ENCODE measurements around the gene TMEM170B. TPM values are rescaled to one million over a fixed set of nuclear protein-coding genes. Genes with fewer than 3 reads are reported as not detected.

TMEM170B gene
- total RNA-seq, 1 donor from 2014 or later, result 3.9 TPM

DNA sequence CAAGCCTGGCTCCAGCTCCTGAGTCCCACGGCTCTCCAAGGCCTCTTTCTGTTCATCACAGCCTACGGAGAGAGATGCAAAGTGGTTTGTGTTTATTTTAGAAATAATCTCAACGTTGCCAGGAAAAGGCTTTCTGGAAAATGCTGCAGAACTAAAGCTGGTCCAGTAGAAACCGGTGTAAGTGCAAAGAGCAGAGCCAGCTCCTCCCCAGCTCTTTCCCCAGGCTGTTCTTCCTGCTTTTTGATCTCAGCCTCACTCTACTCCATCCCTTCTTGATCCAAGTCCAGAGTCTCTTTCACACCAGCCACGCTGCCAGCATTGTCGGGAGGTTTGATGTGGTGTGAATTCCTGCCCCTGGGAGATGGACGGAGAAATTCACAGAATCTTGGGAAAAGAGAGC is 69.8 kb downstream of the TMEM170B start:
- no peaks in the 10 kb centered on the region for H3K27me3 Mint-ChIP-seq (ENCODE audit: low read depth)
- peak overlapping the region; percentile 79 for H3K27ac Mint-ChIP-seq (ENCODE audit: unreplicated experiment)
- peak overlapping the region; percentile 4 for H3K4me3 Mint-ChIP-seq (ENCODE audit: unreplicated experiment)
- H3K9me3 Mint-ChIP-seq (ENCODE audit: low read depth), result no peaks in the 10 kb centered on the region
- H3K4me1 Mint-ChIP-seq (ENCODE audit: low read depth), result peaks cover 52% of the 10 kb centered on the region
- no peak for DNase-seq (ENCODE audit: low spot score)
- H3K36me3 Mint-ChIP-seq (ENCODE audit: low read depth), result no peaks in the 10 kb centered on the region
- TF ChIP-seq, protein P1, sequence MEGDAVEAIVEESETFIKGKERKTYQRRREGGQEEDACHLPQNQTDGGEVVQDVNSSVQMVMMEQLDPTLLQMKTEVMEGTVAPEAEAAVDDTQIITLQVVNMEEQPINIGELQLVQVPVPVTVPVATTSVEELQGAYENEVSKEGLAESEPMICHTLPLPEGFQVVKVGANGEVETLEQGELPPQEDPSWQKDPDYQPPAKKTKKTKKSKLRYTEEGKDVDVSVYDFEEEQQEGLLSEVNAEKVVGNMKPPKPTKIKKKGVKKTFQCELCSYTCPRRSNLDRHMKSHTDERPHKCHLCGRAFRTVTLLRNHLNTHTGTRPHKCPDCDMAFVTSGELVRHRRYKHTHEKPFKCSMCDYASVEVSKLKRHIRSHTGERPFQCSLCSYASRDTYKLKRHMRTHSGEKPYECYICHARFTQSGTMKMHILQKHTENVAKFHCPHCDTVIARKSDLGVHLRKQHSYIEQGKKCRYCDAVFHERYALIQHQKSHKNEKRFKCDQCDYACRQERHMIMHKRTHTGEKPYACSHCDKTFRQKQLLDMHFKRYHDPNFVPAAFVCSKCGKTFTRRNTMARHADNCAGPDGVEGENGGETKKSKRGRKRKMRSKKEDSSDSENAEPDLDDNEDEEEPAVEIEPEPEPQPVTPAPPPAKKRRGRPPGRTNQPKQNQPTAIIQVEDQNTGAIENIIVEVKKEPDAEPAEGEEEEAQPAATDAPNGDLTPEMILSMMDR (IDR thresholded peaks at IDR 0.05), result no peak

DNA sequence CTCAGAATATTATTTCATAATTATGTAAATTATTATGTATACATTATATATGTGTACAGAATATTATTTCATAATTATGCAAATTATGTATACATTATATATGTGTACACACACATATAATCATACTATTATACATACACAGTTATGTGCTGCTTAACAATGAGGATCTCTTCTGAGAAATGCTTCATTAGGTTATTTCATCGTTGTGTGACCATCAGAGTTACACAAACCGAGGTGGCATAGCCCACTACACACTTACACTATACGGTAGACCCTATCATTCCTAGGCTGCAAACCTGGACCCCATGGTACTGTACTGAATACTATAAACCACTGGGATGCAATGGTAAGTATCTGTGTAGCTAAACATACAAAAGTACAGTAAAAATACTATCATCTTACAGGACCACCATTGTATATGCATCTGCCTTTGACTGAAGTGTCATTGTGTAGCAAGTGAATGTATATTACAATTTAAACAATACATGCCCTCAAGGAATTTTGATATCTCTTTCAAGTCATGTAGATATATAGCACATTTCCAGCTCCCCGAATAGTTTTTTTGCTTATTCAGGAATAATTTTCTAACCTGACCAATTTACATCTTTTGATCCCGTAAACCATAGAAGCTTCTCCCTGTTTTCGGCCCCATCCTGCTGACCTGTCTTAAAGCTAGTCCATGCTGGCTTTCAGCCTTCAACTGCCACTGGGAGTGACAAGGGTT is 71.2 kb downstream of the TMEM170B start:
- H3K4me3 Mint-ChIP-seq (ENCODE audit: unreplicated experiment), result no peak overlapping the region
- H3K27me3 Mint-ChIP-seq (ENCODE audit: low read depth), result no peaks in the 10 kb centered on the region
- peaks cover 66% of the 10 kb centered on the region for H3K4me1 Mint-ChIP-seq (ENCODE audit: low read depth)
- H3K27ac Mint-ChIP-seq (ENCODE audit: unreplicated experiment), result peak overlapping the region; percentile 93
- TF ChIP-seq, protein P1 (IDR thresholded peaks at IDR 0.05), result no peak
- H3K9me3 Mint-ChIP-seq (ENCODE audit: low read depth), result no peaks in the 10 kb centered on the region
- H3K36me3 Mint-ChIP-seq (ENCODE audit: low read depth), result no peaks in the 10 kb centered on the region
- no peak for DNase-seq (ENCODE audit: low spot score)

DNA sequence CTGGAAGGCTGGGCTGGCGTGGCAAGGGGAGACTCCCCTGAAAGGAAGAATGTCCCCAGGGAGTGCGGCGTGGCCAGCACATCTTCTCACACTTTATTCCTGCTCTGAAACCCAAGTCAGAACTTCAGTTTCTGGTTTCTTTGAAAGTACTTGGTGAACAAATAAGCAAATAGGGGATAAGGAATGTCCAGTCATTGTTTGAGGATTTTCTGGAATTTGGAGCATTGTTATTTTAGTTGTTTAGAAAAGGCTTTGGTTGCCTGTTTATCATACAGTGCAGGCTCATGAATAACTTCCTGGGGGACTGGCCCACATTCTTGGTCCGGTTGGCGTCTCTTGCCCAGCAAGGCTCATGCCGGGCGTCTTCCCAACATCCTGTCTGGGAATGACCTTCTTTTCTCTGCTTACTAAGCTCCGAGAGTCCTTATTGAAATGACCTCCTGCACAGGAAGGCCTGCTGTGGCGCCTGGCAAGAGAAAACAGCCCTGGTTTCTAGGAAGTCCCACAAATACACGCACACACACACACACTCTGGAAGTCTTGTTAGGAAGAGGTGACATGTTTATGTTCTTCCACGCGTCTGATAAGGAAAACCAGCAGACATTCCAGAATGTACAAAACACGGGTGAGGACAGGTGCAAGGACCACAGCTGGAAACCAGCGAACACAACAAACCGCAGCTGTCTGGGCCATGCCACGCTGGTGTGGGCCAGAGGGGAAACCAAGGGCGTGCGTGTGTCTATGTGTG is 71.9 kb downstream of the TMEM170B start:
- no peaks in the 10 kb centered on the region for H3K27me3 Mint-ChIP-seq (ENCODE audit: low read depth)
- H3K4me1 Mint-ChIP-seq (ENCODE audit: low read depth), result peaks cover 73% of the 10 kb centered on the region
- H3K36me3 Mint-ChIP-seq (ENCODE audit: low read depth), result no peaks in the 10 kb centered on the region
- H3K4me3 Mint-ChIP-seq (ENCODE audit: unreplicated experiment), result peak overlapping the region; percentile 28
- H3K27ac Mint-ChIP-seq (ENCODE audit: unreplicated experiment), result peak overlapping the region; percentile 93
- DNase-seq (ENCODE audit: low spot score), result no peak
- TF ChIP-seq, protein P1 (IDR thresholded peaks at IDR 0.05), result no peak
- H3K9me3 Mint-ChIP-seq (ENCODE audit: low read depth), result no peaks in the 10 kb centered on the region

DNA sequence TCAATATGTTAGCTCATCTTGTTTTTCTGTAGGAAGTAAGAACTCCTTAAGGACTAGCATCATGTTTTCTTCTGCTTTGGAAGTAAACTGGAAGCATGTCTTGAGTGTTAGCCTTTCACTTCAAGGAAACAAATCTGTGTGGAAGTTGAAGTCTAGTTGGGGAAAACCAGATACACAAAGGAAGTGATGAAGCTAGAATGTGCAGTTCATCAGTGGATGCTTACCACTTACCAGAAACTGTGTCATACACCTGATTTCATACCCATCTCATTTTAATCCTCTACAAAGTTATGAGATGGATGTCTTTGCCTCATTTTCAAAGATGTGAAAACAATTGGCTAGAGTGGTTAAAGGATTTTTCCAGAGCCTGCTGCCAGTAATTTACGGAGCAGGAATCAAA is 75.8 kb downstream of the TMEM170B start:
- DNase-seq (ENCODE audit: low spot score), result no peak
- Mint-ChIP-seq H3K36me3 (ENCODE audit: low read depth) (no peaks in the 10 kb centered on the region), H3K9me3 (ENCODE audit: low read depth) (no peaks in the 10 kb centered on the region), H3K4me3 (ENCODE audit: unreplicated experiment) (no peak overlapping the region), H3K4me1 (ENCODE audit: low read depth) (peaks cover 66% of the 10 kb centered on the region), H3K27ac (ENCODE audit: unreplicated experiment) (no peak overlapping the region), H3K27me3 (ENCODE audit: low read depth) (no peaks in the 10 kb centered on the region)
- TF ChIP-seq, protein P1 (IDR thresholded peaks at IDR 0.05), result no peak

DNA sequence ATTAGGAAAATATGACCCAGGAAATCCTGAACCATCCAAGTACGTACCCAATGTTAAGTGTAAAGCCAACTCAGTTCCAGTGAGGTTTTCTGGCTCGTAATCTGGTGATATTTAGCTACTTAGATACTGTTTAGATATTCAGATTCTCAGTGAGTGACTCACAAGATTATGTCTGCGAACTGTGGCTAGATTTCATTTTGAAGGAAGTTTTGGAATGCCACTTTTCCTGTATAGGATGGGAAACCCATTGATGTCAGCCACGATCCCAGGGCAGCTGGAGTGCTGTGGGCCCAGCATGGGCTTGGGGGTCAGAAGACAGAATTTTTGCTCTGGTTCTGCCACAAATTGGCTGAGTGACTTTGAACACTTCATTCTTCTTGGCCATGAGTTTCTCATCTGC is 76.3 kb downstream of the TMEM170B start:
- H3K9me3 Mint-ChIP-seq (ENCODE audit: low read depth), result no peaks in the 10 kb centered on the region
- H3K36me3 Mint-ChIP-seq (ENCODE audit: low read depth), result no peaks in the 10 kb centered on the region
- peak overlapping the region; percentile 9 for H3K4me3 Mint-ChIP-seq (ENCODE audit: unreplicated experiment)
- H3K27me3 Mint-ChIP-seq (ENCODE audit: low read depth), result no peaks in the 10 kb centered on the region
- peak overlapping the region; percentile 87 for H3K27ac Mint-ChIP-seq (ENCODE audit: unreplicated experiment)
- no peak for DNase-seq (ENCODE audit: low spot score)
- TF ChIP-seq, protein P1 (IDR thresholded peaks at IDR 0.05), result no peak
- peaks cover 63% of the 10 kb centered on the region for H3K4me1 Mint-ChIP-seq (ENCODE audit: low read depth)
